M059J (cell line): ENCODE measurements around the gene MEF2D. TPM values are rescaled to one million over a fixed set of nuclear protein-coding genes. Genes with fewer than 3 reads are reported as not detected.

ENCODE experiments used
- DNase-seq: peaks from one replicate; pipeline ENCODE4 v3.0.0-alpha.2; 2012; ENCODE audit warnings: low read depth
- total RNA-seq: library from RNA; depleted of rRNA; stranded (reverse); fragments of >200 nt; shearing (Covaris generic); gene quantifications from 2 replicates; pipeline ENCODE4 v1.2.3, GENCODE V29; 2014

The MEF2D gene
- total RNA-seq, 1 experiment from 2014 or later, result 26.3 TPM

- DNase-seq, result no peak
Measured at GRCh38 chr1:156470473-156470872, 30.1 kb downstream of the MEF2D start.

DNA sequence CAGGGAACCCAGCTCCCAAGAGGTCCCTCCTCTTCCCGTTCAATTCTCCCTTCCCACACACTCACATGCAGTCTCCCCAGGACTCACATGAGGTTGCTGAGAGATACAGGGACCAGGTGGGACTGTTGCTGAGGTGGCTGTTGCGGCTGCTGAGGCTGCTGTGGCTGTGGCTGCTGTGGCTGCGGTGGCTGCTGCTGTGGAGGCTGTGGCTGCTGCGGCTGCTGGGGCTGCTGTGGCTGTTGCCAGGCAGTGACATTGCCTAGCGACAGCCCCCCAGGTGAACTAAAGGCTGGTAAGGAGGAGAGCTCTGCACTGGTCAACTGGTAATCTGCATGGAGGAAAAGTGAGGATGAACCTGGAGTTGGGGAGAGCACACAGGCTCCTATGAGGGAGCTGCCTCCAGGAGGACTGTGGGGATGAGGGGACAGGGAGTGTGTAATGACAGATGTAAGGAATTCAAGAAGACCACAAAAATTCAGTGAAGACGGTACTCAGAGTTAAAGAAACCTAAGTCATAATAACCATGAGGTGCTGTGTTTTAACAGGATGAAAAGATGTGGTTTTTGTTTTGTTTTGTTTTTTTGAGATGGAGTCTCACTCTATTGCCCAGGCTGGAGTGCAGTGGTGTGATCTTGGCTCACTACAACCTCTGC lies 31.8 kb downstream of the MEF2D start:
- peak; percentile 29 for DNase-seq

GRCh38 chr1:156467906-156468305 lies 32.7 kb downstream of the MEF2D start:
- DNase-seq, result no peak

GRCh38 chr1:156467385-156467784 lies 33.2 kb downstream of the MEF2D start:
- DNase-seq, result no peak

- DNase-seq, result no peak
Measured at GRCh38 chr1:156465747-156466365, 34.7 kb downstream of the MEF2D start.

- DNase-seq, result no peak
Measured at GRCh38 chr1:156464825-156465452, 35.6 kb downstream of the MEF2D start.

- no peak for DNase-seq
Measured at GRCh38 chr1:156464335-156464734, 36.2 kb downstream of the MEF2D start.

DNA sequence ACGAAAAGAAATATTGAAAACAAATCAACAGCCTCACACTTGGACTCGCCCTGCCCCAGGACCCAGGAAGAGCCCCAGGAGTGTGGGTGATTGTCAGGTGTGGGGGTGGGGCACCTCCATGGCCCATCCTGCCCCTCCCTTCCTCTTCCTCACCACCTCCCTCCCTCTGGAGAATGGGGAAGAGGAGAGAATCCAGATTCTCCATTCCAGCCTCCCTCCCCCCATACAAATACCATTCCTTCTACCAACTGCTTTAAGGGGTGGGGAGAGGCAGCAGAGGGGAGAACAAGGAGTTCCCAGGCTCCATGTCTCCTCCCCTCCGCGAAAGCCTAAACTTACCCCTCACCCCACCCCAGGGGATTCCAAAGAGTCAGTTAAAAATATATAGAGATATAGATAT lies 36.7 kb downstream of the MEF2D start:
- no peak for DNase-seq

DNA sequence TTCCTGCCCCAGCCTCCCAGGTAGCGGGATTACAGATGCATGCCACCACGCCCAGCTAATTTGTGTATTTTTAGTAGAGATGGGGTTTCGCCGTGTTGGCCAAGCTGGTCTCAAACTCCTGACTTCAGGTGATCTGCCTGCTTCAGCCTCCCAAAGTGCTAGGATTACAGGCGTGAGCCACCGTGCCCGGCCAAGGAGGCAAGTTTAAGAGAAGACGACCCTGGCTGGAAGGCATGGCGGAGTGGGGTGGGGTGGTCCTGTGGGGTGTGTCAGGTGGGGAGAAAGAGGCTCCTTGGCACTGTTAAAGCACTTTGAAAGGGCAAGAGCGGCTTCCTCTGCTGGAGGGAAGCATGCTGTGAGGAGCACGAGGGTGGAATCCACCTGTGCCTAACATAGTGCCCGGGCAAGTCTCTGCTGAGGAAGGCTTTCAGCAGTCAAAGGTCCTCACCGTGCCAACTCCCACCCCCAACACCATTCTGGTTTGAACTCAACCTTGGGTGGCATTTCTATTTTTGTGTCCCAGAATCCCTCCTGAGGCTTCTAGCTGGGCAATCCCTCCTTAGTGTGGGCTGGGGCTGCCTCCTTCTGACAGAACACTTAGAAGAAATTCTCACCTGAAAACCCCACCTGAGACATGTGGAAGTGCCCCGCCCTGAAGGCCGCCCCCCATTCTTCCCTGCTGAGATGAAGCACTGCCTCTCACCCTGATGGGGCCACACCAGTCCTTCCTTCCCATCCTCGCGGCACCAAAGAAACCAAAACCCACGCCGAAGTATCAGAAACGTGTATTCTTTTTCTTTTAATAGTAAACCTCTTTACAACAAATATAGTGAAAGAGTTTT lies 37.4 kb downstream of the MEF2D start:
- no peak for DNase-seq

- DNase-seq, result peak; percentile 32
Measured at GRCh38 chr1:156461781-156462647, 38.6 kb downstream of the MEF2D start.

DNA sequence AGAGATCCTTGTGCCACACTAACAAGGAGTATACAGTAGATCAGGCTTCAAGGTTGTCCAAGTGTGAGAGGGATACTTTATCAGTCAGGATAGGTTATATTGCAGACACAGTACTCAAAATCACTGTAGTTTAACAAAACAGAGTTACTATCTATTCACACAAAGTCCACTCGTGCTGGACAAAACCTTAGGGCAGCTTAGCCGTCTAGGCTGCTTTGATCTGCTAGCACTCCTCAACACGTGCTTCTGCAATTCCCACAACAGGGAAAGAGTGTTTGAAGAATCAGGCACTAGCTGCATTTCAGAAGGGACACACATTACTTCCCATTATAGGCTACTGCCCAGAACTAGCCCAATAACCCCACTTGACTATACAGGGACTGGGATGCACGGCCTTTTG lies 39.5 kb downstream of the MEF2D start:
- DNase-seq, result no peak

DNA sequence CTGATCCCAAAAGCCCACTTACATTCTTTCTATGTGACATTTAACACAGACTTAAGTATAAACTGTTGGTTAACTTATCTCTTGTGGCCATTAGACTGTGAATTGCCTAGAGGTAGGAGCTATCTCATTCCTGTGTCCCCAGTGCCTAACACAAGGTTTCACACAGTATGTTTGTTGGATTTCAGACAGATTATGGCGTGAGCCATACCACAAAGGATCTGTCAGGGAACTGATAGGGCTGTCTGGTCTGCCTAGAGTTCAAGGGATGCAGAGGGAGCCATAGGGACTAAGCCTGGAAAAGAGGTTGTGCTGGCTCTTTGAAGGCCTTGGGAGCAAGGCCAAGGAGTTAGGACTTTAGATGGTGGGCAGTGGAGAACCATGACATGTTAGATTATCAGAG lies 40.0 kb downstream of the MEF2D start:
- no peak for DNase-seq

DNA sequence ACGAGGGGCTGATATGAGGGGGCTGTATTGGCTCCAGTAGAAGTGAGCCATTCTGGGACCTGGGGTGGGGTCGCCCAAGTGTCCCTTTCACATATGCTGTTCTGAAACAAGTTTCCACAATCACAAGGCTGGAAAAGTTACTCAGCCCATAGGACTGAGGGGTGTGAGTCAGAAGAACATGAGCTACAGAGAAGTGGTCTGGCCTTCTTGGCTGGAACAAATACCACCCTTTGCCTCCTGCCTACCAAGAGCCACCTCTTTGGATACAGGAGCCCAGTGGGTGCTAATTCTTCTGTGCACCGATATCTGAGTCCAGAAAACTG lies 42.4 kb downstream of the MEF2D start:
- peak; percentile 56 for DNase-seq

GRCh38 chr1:156456625-156457465 lies 43.7 kb downstream of the MEF2D start:
- DNase-seq, result peak; percentile 99

DNA sequence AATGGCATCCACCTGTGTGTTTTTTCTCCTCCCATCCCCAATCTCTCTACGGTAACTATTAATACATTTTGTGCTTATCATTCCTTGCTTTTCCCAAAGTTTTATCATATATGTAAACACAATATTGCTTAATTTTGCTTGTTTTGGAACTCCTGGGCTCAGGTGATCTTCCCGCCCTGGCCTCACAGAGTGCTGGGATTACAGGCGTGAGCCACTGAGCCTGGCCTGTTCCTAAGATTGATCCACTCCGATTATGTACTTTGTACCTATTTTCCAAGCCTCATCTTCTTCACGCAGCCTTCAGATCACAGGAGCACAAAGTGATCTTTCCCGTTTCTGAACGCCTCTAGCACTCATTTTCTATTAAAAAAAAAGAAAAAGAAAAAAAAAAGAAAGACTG lies 45.2 kb downstream of the MEF2D start:
- no peak for DNase-seq

DNA sequence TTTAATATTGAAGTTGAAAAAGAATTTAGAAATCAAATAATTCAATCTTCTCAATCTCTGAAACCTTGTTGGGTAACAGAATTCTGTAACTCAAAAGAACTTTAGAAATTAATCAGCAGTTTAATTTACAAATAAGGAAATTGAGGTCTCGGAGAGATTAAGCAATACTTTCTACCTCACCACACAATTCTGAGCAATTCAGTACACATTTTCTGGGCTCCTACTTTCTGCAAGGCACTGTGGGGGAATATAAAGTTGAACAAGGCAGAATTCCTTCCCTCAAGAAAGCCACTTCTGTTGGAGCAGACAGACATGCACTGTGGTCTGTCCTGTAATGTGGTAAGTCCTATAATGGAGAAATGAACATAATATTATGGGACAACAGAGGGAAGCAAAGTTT lies 47.7 kb downstream of the MEF2D start:
- no peak for DNase-seq

DNA sequence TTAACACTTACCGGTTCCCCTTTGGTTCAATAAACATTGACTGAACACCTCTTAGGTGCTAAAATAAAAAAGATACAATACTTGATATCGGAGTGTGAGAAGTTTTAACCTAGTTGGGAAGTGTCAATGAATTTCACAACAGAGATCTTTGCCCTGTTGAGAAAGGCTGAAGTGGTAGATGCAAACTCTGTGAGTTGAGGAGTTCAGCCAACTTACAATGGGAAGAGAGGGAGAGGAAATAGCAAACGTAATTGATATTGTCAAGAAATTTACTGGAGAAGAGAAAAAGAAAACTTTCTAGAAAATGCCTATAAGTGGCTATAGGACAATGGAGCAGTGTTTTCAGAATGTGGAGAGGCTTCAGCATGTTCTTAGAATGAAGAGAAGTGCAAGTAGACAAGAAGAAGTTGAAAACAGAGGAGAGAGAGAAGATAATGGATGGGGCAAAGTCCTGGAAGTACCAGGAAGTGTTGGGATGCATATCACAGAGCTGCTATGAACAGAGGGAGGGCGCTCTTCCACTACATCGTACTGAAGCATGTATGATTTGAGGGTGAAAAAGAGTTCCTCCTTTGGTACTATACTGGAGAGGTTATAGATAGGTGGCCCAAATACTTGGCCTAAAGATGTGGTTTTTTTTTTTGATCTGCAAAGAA lies 48.9 kb downstream of the MEF2D start:
- DNase-seq, result no peak

GRCh38 chr1:156448134-156448967 lies 52.2 kb downstream of the MEF2D start:
- DNase-seq, result no peak

GRCh38 chr1:156445789-156446263 lies 54.7 kb downstream of the MEF2D start:
- DNase-seq, result peak; percentile 78
